Gastroesophageal sphincter (tissue), 4 donors: ENCODE measurements around the gene MLEC. TPM values are rescaled to one million over a fixed set of nuclear protein-coding genes. Genes with fewer than 3 reads are reported as not detected.
"Not testable (repeated sequence)": the region's sequence is repeated elsewhere in the genome, so short reads cannot be mapped to it uniquely, and the experiment has no call there.

Experiments used
- ATAC-seq: fragments of 150-250 bp; one replicate; pipeline ENCODE4 v1.9.1; 2016; ENCODE audit warnings: mild to moderate bottlenecking, moderate library complexity
- H3K27ac ChIP-seq, 4 donors: fragments of 200-600 bp; sonication (generic) in 3 of 4; 1 replicate in 3 of 4; 2 replicates in 1 of 4; pipeline ENCODE4 v1.5.1; 2016 to 2019
- H3K27me3 ChIP-seq: fragments of 200-600 bp; sonication (generic); one replicate; pipeline ENCODE4 v1.5.1; 2019
- H3K36me3 ChIP-seq, 2 donors: fragments of 200-600 bp; sonication (generic); one replicate each; pipeline ENCODE4 v1.5.1; 2019; ENCODE audit warnings: control low read depth in 1 of 2
- H3K4me1 ChIP-seq, 3 donors: fragments of 200-600 bp; sonication (generic); 1 replicate in 2 of 3; 2 replicates in 1 of 3; pipeline ENCODE4 v1.5.1; 2016 to 2019; ENCODE audit warnings: control low read depth in 2 of 3
- H3K4me3 ChIP-seq, 2 donors: fragments of 200-600 bp; sonication (generic); one replicate each; pipeline ENCODE4 v1.5.1; 2019; ENCODE audit warnings: mild to moderate bottlenecking in 1 of 2, moderate library complexity in 1 of 2
- H3K9me3 ChIP-seq, 3 donors: fragments of 200-600 bp; sonication (generic); one replicate each; pipeline ENCODE4 v1.5.1; 2017 to 2019; ENCODE audit warnings: control low read depth in 2 of 3
- CTCF ChIP-seq, 4 experiments: fragments of 200-600 bp in 2 of 4; fragments of 450-650 bp in 2 of 4; sonication (generic) in 1 of 4; IDR thresholded peaks; one replicate each; pipeline ENCODE4 v1.5.1; 2017 to 2019; ENCODE audit warnings: antibody characterized with exemption in 4 of 4, mild to moderate bottlenecking in 2 of 4, moderate library complexity in 2 of 4
- EP300 ChIP-seq: sonication (generic); formaldehyde crosslinking; IDR thresholded peaks from one replicate; pipeline ENCODE4 v1.6.1; 2017; ENCODE audit warnings: antibody characterized with exemption, mild to moderate bottlenecking
- POLR2A ChIP-seq, 2 donors: fragments of 450-650 bp; IDR thresholded peaks; one replicate each; pipeline ENCODE4 v1.6.1; 2017; ENCODE audit warnings: antibody characterized with exemption in 2 of 2, mild to moderate bottlenecking in 2 of 2, moderate library complexity in 1 of 2
- POLR2AphosphoS5 ChIP-seq: sonication (generic); formaldehyde crosslinking; IDR thresholded peaks from one replicate; pipeline ENCODE4 v1.6.1; 2017; ENCODE audit warnings: antibody characterized with exemption
- WGBS, 2 donors: methylation state at CpG; one replicate each; pipeline ENCODE4 v1.1.5; 2018; ENCODE audit warnings: low coverage in 1 of 2; 5-methylcytosine and 5-hydroxymethylcytosine counted together
- total RNA-seq, 4 donors: library from RNA; depleted of rRNA; stranded (reverse); fragments of >200 nt; gene quantifications; one replicate each; pipeline ENCODE4 v1.1.0, GENCODE V29; 2016

The MLEC gene
- total RNA-seq, 4 donors from 2014 or later, result 41.5 to 82.3 (median 56.9) TPM

GRCh38 chr12:120666571-120667390 lies 20.2 kb upstream of the MLEC start:
- no peaks in the 10 kb centered on the region for H3K27me3 ChIP-seq
- H3K4me1 ChIP-seq, result peaks cover 0 to 12% (median 0%) of the 10 kb centered on the region in 3 donors
- H3K36me3 ChIP-seq, result peaks cover 0 to 7% of the 10 kb centered on the region in 2 donors
- ATAC-seq, result no peak
- WGBS, 2 donors, result 81 to 96% methylated on average over 5 to 6 of the region's 34 CpGs
- no peak overlapping the region for H3K4me3 ChIP-seq
- no peaks in the 10 kb centered on the region for H3K9me3 ChIP-seq
- no peak for TF ChIP-seq CTCF (IDR thresholded peaks at IDR 0.05)
- no peak for TF ChIP-seq EP300
- TF ChIP-seq POLR2A (IDR thresholded peaks at IDR 0.05), result no peak
- TF ChIP-seq POLR2AphosphoS5, result no peak
- no peak overlapping the region for H3K27ac ChIP-seq

GRCh38 chr12:120668091-120668867 lies 18.7 kb upstream of the MLEC start:
- Histone ChIP-seq H3K36me3 (no peaks in the 10 kb centered on the region), H3K27ac (no peak overlapping the region), H3K9me3 (no peaks in the 10 kb centered on the region), H3K4me1 (peaks cover 0 to 12% (median 0%) of the 10 kb centered on the region in 3 donors), H3K27me3 (no peaks in the 10 kb centered on the region), H3K4me3 (no peak overlapping the region)
- TF ChIP-seq EP300, result no peak
- no peak for TF ChIP-seq POLR2A (IDR thresholded peaks at IDR 0.05)
- no peak for TF ChIP-seq CTCF (IDR thresholded peaks at IDR 0.05)
- no peak for TF ChIP-seq POLR2AphosphoS5
- WGBS, 2 donors, result 67 to 87% methylated on average over 7 to 10 of the region's 20 CpGs
- no peak for ATAC-seq

- WGBS, 2 donors, result 33 to 58% methylated on average over 6 to 11 of the region's 19 CpGs
- TF ChIP-seq CTCF (IDR thresholded peaks at IDR 0.05) (no peak), POLR2AphosphoS5 (no peak), EP300 (no peak), POLR2A (IDR thresholded peaks at IDR 0.05) (no peak)
- no peak overlapping the region for H3K4me3 ChIP-seq
- ATAC-seq, result peak; percentile 36
- H3K36me3 ChIP-seq, result no peaks in the 10 kb centered on the region
- H3K4me1 ChIP-seq, result peaks cover 0 to 12% (median 0%) of the 10 kb centered on the region in 3 donors
- no peak overlapping the region for H3K27ac ChIP-seq
- no peaks in the 10 kb centered on the region for H3K9me3 ChIP-seq
- H3K27me3 ChIP-seq, result no peaks in the 10 kb centered on the region
Measured at GRCh38 chr12:120668868-120669840, 17.8 kb upstream of the MLEC start.

GRCh38 chr12:120670237-120670636 lies 16.7 kb upstream of the MLEC start:
- H3K4me1 ChIP-seq, result peaks cover 0 to 12% (median 0%) of the 10 kb centered on the region in 3 donors
- H3K27ac ChIP-seq, H3K27me3 ChIP-seq, H3K4me3 ChIP-seq, H3K36me3 ChIP-seq, ATAC-seq, H3K9me3 ChIP-seq: not testable (repeated sequence)
- 92% methylated on average over 5 of the region's 6 CpGs; no CpG with 5 or more reads in 1 of the 2 donors for WGBS, 2 donors

- H3K27me3 ChIP-seq, result peaks cover 2% of the 10 kb centered on the region
- peaks cover 0 to 12% (median 0%) of the 10 kb centered on the region in 3 donors for H3K4me1 ChIP-seq
- ATAC-seq, result no peak
- no peak for TF ChIP-seq POLR2A (IDR thresholded peaks at IDR 0.05)
- TF ChIP-seq EP300, result no peak
- no peak for TF ChIP-seq CTCF (IDR thresholded peaks at IDR 0.05)
- no peak for TF ChIP-seq POLR2AphosphoS5
- no peak overlapping the region for H3K4me3 ChIP-seq
- H3K36me3 ChIP-seq, result no peaks in the 10 kb centered on the region
- H3K9me3 ChIP-seq, result no peaks in the 10 kb centered on the region
- WGBS, 2 donors, result 77 to 89% methylated on average over 4 of the region's 5 CpGs
- no peak overlapping the region for H3K27ac ChIP-seq
Measured at GRCh38 chr12:120670667-120671066, 16.3 kb upstream of the MLEC start.
